OCI-LY3 (cell line): ENCODE results near the gene COL4A1.

Experiments
- H2AFZ ChIP-seq: fragments of 200-600, 300-600 bp; shearing (Covaris generic); 2 replicates; pipeline ENCODE4 v1.6.0; 2014; ENCODE audit warnings: antibody characterized with exemption, low read depth, low read length
- H3K27ac ChIP-seq: fragments of 200-600, 300-600 bp; sonication (generic); 2 replicates; pipeline ENCODE4 v1.5.1; 2014; ENCODE audit warnings: mild to moderate bottlenecking, low read length, moderate library complexity, mixed read lengths
- H3K27me3 ChIP-seq: fragments of 200-600, 300-600 bp; sonication (generic); 2 replicates; pipeline ENCODE4 v1.6.1; 2014; ENCODE audit warnings: low read depth, low read length, mixed read lengths
- H3K36me3 ChIP-seq: fragments of 200-600, 300-600 bp; sonication (generic); replicated peaks from 2 replicates; pipeline ENCODE3; 2014; ENCODE audit warnings: low read depth, low read length, mixed read lengths
- H3K4me1 ChIP-seq: fragments of 300-600, 200-600 bp; sonication (generic); 2 replicates; pipeline ENCODE4 v1.6.1; 2014; ENCODE audit warnings: low read length, mixed read lengths
- H3K4me2 ChIP-seq: fragments of 200-600, 300-600 bp; sonication (generic); 2 replicates; pipeline ENCODE4 v1.6.1; 2014; ENCODE audit warnings: low read length, mixed read lengths
- H3K4me3 ChIP-seq: fragments of 300-600, 200-600 bp; sonication (generic); 2 replicates; pipeline ENCODE4 v1.5.1; 2014; ENCODE audit warnings: antibody characterized with exemption, mild to moderate bottlenecking, low read length, moderate library complexity
- H3K79me2 ChIP-seq: fragments of 300-600, 200-600 bp; shearing (Covaris generic); 2 replicates; pipeline ENCODE4 v1.6.1; 2014; ENCODE audit warnings: mild to moderate bottlenecking, low read length, mixed read lengths
- H3K9ac ChIP-seq: fragments of 300-600, 200-600 bp; shearing (Covaris generic); 2 replicates; pipeline ENCODE4 v1.6.0; 2014; ENCODE audit warnings: mild to moderate bottlenecking, low read length, moderate library complexity
- H3K9me3 ChIP-seq: fragments of 200-600, 300-600 bp; shearing (Covaris generic); 2 replicates; pipeline ENCODE4 v1.6.1; 2014; ENCODE audit warnings: low read length, mixed read lengths; ENCODE audit not compliant: insufficient read depth
- H4K20me1 ChIP-seq: fragments of 200-600, 300-600 bp; sonication (generic); 2 replicates; pipeline ENCODE4 v1.6.1; 2016; ENCODE audit warnings: low read length, mixed read lengths; ENCODE audit not compliant: insufficient read depth
- EZH2phosphoT487 ChIP-seq: fragments of 200-600 bp; shearing (Covaris generic); IDR thresholded peaks from 2 replicates; pipeline ENCODE4 v1.6.1; 2018; ENCODE audit warnings: antibody characterized with exemption, mixed run types, low read depth
- TF ChIP-seq, protein P1 (sequence below): fragments of 200-600, 300-600 bp; sonication (generic); IDR thresholded peaks from 2 replicates; pipeline ENCODE4 v1.5.1; 2014; ENCODE audit warnings: antibody characterized with exemption, low read length, low read depth

Gene COL4A1

DNA sequence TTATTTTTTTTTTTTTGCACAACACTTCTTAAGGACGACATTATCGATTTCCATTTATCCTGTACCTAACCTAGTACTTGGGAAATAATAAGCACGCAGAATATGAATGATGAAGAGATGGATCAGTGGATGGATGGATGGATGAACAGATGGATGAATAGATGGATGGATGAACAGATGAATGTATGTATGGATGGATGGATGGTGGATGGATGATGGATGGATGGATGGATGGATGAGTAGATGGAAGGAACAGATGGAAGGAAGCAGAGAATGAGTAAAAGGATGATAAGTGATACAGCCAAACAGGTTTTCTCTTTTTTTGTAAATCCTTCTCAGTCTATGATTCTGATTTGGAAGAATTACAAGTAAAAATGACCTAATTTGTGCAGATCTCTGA is 166.9 kb downstream of the COL4A1 start:
- Histone ChIP-seq H3K9me3 (no peaks in the 10 kb centered on the region), H3K9ac (no peak overlapping the region), H3K4me1 (no peaks in the 10 kb centered on the region), H3K27me3 (0 out of 2 replicates have a peak, but pooled peaks cover 7% of the 10 kb centered on the region), H4K20me1 (no peaks in the 10 kb centered on the region), H3K4me3 (no peak overlapping the region), H2AFZ (no peak overlapping the region), H3K36me3 (no peaks in the 10 kb centered on the region), H3K79me2 (no peaks in the 10 kb centered on the region), H3K27ac (no peak overlapping the region), H3K4me2 (no peak overlapping the region)
- TF ChIP-seq, protein P1, sequence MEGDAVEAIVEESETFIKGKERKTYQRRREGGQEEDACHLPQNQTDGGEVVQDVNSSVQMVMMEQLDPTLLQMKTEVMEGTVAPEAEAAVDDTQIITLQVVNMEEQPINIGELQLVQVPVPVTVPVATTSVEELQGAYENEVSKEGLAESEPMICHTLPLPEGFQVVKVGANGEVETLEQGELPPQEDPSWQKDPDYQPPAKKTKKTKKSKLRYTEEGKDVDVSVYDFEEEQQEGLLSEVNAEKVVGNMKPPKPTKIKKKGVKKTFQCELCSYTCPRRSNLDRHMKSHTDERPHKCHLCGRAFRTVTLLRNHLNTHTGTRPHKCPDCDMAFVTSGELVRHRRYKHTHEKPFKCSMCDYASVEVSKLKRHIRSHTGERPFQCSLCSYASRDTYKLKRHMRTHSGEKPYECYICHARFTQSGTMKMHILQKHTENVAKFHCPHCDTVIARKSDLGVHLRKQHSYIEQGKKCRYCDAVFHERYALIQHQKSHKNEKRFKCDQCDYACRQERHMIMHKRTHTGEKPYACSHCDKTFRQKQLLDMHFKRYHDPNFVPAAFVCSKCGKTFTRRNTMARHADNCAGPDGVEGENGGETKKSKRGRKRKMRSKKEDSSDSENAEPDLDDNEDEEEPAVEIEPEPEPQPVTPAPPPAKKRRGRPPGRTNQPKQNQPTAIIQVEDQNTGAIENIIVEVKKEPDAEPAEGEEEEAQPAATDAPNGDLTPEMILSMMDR, result no peak
- TF ChIP-seq EZH2phosphoT487, result no peak

DNA sequence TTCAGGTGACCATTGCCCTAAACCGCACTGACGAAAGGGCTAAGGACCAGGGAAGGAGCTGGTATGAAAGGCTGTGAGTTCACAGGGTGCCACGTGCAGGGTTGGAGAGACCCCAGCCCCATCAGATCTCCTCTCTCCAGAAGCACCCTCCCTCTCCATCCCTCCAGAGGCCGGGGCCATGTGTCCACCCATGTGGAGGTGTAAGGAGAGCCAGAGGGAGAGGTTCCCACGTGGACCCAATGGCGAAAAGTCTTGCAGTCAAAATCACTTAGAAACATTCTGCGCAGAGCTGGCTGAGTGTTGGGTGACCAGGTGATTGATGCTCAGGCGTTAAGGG is 168.3 kb downstream of the COL4A1 start:
- no peaks in the 10 kb centered on the region for H3K36me3 ChIP-seq
- no peak overlapping the region for H2AFZ ChIP-seq
- no peak overlapping the region for H3K9ac ChIP-seq
- H3K4me2 ChIP-seq, result no peak overlapping the region
- H3K9me3 ChIP-seq, result no peaks in the 10 kb centered on the region
- H4K20me1 ChIP-seq, result no peaks in the 10 kb centered on the region
- H3K4me3 ChIP-seq, result no peak overlapping the region
- H3K27me3 ChIP-seq, result 0 out of 2 replicates have a peak, but pooled peaks cover 13% of the 10 kb centered on the region
- TF ChIP-seq, protein P1, result no peak
- TF ChIP-seq EZH2phosphoT487, result no peak
- no peaks in the 10 kb centered on the region for H3K4me1 ChIP-seq
- H3K27ac ChIP-seq, result no peak overlapping the region
- H3K79me2 ChIP-seq, result no peaks in the 10 kb centered on the region

DNA sequence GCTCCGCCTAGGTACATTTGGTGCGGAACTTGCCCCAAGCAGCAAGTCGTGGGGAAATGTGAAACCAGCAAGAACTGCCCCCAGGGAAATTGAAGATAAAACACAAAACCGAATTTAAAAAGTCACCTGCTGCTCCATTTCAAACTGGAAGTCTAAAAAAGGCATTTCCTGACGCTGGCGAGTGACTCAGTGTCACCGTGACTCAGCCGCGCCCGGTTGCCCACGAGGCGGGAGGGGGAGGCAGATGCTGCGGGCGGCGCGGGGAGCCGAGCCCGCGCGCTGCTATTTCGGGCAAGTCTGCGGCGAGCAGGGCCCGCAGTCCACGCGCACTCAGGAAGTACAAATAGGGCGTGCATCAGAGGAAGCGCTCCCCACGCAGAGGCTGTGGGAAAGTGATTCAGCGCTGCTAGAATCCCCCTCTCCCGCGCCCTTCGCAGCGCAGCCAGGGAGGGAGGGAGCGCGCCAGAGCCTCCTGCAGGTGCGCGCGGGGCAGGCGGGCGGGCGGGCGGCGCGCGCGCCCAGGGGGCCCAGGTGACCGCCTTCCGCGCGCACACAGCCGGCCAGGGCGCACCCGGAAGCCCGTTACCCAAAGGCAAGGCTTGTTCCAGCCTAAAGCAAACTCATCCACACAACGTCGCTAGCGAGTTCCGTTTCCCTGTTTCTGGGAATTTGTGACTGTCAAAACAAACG is 168.8 kb downstream of the COL4A1 start:
- H2AFZ ChIP-seq, result no peak overlapping the region
- no peaks in the 10 kb centered on the region for H3K4me1 ChIP-seq
- no peaks in the 10 kb centered on the region for H3K9me3 ChIP-seq
- H4K20me1 ChIP-seq, result no peaks in the 10 kb centered on the region
- peak overlapping the region; percentile 52 for H3K4me3 ChIP-seq
- H3K27ac ChIP-seq, result no peak overlapping the region
- H3K27me3 ChIP-seq, result peaks cover 17% of the 10 kb centered on the region; the same call in 1 of the 2 replicates
- no peaks in the 10 kb centered on the region for H3K36me3 ChIP-seq
- H3K4me2 ChIP-seq, result peak overlapping the region; percentile 59
- H3K9ac ChIP-seq, result no peak overlapping the region
- no peak for TF ChIP-seq EZH2phosphoT487
- TF ChIP-seq, protein P1, result no peak; the same call in 1 of the 2 replicates
- no peaks in the 10 kb centered on the region for H3K79me2 ChIP-seq

DNA sequence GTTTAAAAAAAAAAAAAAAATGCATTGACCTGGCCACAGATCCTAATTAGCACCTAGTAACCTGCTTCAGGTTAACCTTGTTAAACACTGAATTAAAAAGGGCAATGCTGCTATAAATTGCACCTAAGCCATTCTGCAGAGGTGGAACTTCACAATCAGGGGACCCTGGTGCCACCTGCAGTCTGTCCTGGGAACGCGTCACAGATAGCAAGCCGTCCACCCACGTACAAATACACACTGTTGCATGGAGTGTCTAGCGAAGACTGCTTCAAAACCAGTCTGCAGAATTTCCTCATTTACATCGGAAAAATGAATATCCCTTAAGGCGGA is 169.3 kb downstream of the COL4A1 start:
- Histone ChIP-seq H3K27ac (no peak overlapping the region), H3K4me1 (no peaks in the 10 kb centered on the region), H2AFZ (no peak overlapping the region), H3K9ac (no peak overlapping the region), H3K9me3 (no peaks in the 10 kb centered on the region), H4K20me1 (no peaks in the 10 kb centered on the region), H3K79me2 (no peaks in the 10 kb centered on the region), H3K4me2 (peak overlapping the region; percentile 59), H3K36me3 (no peaks in the 10 kb centered on the region), H3K27me3 (peaks cover 22% of the 10 kb centered on the region; the same call in 1 of the 2 replicates), H3K4me3 (peak overlapping the region; percentile 52)
- TF ChIP-seq, protein P1, result peak; percentile 45
- no peak for TF ChIP-seq EZH2phosphoT487
